SK-N-SH treated with all-trans-retinoic acid at 6 μM for 48 hours (cell line): ENCODE results near the gene GRIN3A.

Experiments
- BACH2 ChIP-seq: fragments of 250-450 bp; sonication (Bioruptor Pico); IDR thresholded peaks from 2 replicates; pipeline ENCODE4 v1.9.0; 2021; ENCODE audit warnings: mild to moderate bottlenecking, borderline replicate concordance
- POU6F1 ChIP-seq: fragments of 250-450 bp; sonication (Bioruptor Pico); IDR thresholded peaks from 2 replicates; pipeline ENCODE4 v1.8.0; 2021; ENCODE audit warnings: low read depth, mild to moderate bottlenecking, moderate library complexity, borderline replicate concordance
- RARB ChIP-seq: fragments of 250-450 bp; sonication (Bioruptor Pico); IDR thresholded peaks from 2 replicates; pipeline ENCODE4 v1.8.0; 2021; ENCODE audit warnings: mild to moderate bottlenecking, moderate library complexity
- TCF4 ChIP-seq: fragments of 250-450 bp; sonication (Bioruptor Pico); IDR thresholded peaks from 2 replicates; pipeline ENCODE4 v1.8.0; 2021; ENCODE audit warnings: mild to moderate bottlenecking, moderate library complexity, borderline replicate concordance
- TF ChIP-seq, protein P1 (sequence below): fragments of 250-450 bp; sonication (Bioruptor Pico); IDR thresholded peaks from 2 replicates; pipeline ENCODE4 v1.8.0; 2020; ENCODE audit warnings: mild to moderate bottlenecking, moderate library complexity, borderline replicate concordance

DNA sequence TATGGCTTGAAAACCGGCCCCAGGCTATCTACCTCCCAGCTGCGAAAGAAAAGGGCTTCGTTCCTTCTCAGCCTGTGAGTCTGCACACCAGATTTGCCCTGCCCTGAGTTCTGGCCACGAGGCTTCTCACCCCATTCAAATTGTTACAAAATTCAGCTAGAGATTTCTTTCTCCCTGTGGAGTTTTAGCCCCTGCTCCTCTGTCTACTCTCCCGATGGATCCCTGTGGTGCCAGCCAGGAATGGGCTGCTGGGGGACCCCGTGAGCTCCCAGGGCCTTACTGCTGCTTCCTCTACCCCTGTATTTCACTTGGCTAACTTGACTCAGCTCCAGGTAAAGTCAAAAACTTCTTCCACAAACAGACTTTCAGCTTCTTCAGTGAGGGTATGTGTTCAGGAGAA is 214.1 kb downstream of the GRIN3A start:
- no peak for TF ChIP-seq RARB (CRISPR knock-in tag)
- TF ChIP-seq, protein P1, sequence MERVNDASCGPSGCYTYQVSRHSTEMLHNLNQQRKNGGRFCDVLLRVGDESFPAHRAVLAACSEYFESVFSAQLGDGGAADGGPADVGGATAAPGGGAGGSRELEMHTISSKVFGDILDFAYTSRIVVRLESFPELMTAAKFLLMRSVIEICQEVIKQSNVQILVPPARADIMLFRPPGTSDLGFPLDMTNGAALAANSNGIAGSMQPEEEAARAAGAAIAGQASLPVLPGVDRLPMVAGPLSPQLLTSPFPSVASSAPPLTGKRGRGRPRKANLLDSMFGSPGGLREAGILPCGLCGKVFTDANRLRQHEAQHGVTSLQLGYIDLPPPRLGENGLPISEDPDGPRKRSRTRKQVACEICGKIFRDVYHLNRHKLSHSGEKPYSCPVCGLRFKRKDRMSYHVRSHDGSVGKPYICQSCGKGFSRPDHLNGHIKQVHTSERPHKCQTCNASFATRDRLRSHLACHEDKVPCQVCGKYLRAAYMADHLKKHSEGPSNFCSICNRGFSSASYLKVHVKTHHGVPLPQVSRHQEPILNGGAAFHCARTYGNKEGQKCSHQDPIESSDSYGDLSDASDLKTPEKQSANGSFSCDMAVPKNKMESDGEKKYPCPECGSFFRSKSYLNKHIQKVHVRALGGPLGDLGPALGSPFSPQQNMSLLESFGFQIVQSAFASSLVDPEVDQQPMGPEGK: no peak
- no peak for TF ChIP-seq POU6F1
- no peak for TF ChIP-seq BACH2 (CRISPR knock-in tag)
- no peak for TF ChIP-seq TCF4 (CRISPR knock-in tag)
